Natural killer cell (primary cell): Measurements from ENCODE around the gene CCDC69. TPM values are rescaled to one million over a fixed set of nuclear protein-coding genes. Genes with fewer than 3 reads are reported as not detected.
"Not testable (repeated sequence)": the region's sequence is repeated elsewhere in the genome, so short reads cannot be mapped to it uniquely, and the experiment has no call there.

Experiments used
- ATAC-seq, 3 donors: fragments of 150-1000 bp in 2 of 3; fragments of 200-7000 bp in 1 of 3; cut with Tn5 transposase; 1 replicate in 1 of 3; 2 replicates in 2 of 3; pipeline ENCODE4 v1.10.0; 2021; ENCODE audit warnings: mild to moderate bottlenecking in 2 of 3, moderate library complexity in 2 of 3
- DNase-seq, 2 donors: peaks; one replicate each; pipeline versions ENCODE4 v3.0.0 to v3.0.0-alpha.2; 2013 to 2021; ENCODE audit warnings: mixed read lengths in 1 of 2
- H3K27ac ChIP-seq: one replicate; pipeline ENCODE4 v1.5.1; 2013; ENCODE audit warnings: mild to moderate bottlenecking, low read length
- H3K27me3 ChIP-seq: one replicate; pipeline ENCODE4 v1.6.1; 2013; ENCODE audit warnings: low read length; ENCODE audit not compliant: control insufficient read depth, insufficient read depth
- H3K36me3 ChIP-seq: one replicate; pipeline ENCODE4 v1.6.1; 2013; ENCODE audit warnings: low read length; ENCODE audit not compliant: control insufficient read depth, insufficient read depth
- H3K4me1 ChIP-seq: one replicate; pipeline ENCODE4 v1.6.1; 2013; ENCODE audit warnings: low read length; ENCODE audit not compliant: control insufficient read depth, insufficient read depth
- H3K4me3 ChIP-seq: one replicate; pipeline ENCODE4 v1.5.1; 2013; ENCODE audit warnings: low read length
- H3K9me3 ChIP-seq: one replicate; pipeline ENCODE4 v1.6.1; 2013; ENCODE audit warnings: low read length; ENCODE audit not compliant: control insufficient read depth, insufficient read depth
- H3K27ac Mint-ChIP-seq, 2 donors: one replicate each; pipeline ENCODE4 v1.8.0; 2022; ENCODE audit warnings: mild to moderate bottlenecking in 2 of 2, mixed read lengths in 2 of 2, moderate library complexity in 1 of 2
- H3K27me3 Mint-ChIP-seq, 2 donors: one replicate each; pipeline ENCODE4 v1.8.0; 2022; ENCODE audit warnings: low read depth in 2 of 2, mixed read lengths in 2 of 2
- H3K36me3 Mint-ChIP-seq: one replicate; pipeline ENCODE4 v1.8.0; 2022; ENCODE audit warnings: mixed read lengths
- H3K4me1 Mint-ChIP-seq, 2 donors: one replicate each; pipeline ENCODE4 v1.8.0; 2022; ENCODE audit warnings: mixed read lengths in 2 of 2
- H3K4me3 Mint-ChIP-seq: one replicate; pipeline ENCODE4 v1.8.0; 2022; ENCODE audit warnings: mild to moderate bottlenecking, moderate library complexity, mixed read lengths
- H3K9me3 Mint-ChIP-seq, 2 donors: one replicate each; pipeline ENCODE4 v1.8.0; 2022; ENCODE audit warnings: mixed read lengths in 2 of 2
- CTCF ChIP-seq: fragments of 200-600 bp; IDR thresholded peaks from one replicate; pipeline ENCODE4 v1.8.0; 2022; ENCODE audit warnings: antibody characterized with exemption
- WGBS: methylation state at CpG from one replicate; pipeline ENCODE4 v1.1.7; 2013; ENCODE audit warnings: missing lambda C conversion rate; ENCODE audit not compliant: insufficient coverage; 5-methylcytosine and 5-hydroxymethylcytosine counted together
- intact Hi-C: fragments of 100-400 bp; cut with micrococcal nuclease; formaldehyde crosslinking; loops from one replicate; pipeline ENCODE4 v1.14.2; 2022
- total RNA-seq, 4 donors: library from RNA; stranded (reverse); fragments of 120-200 nt in 1 of 4; gene quantifications; one replicate each; pipeline versions ENCODE4 v1.2.3 to v1.2.4, GENCODE V29; 2013 to 2022

The CCDC69 gene
- total RNA-seq, 3 donors from 2014 or later (not counting 1 experiment from before 2014, with no cell fraction given) = 181 to 227 (median 204) TPM

GRCh38 chr5:151255621-151256286 lies 31.9 kb upstream of the CCDC69 start:
- H3K27ac ChIP-seq = peak overlapping the region; percentile 54
- ATAC-seq = no peak
- H3K27me3 ChIP-seq = no peaks in the 10 kb centered on the region
- H3K4me3 Mint-ChIP-seq = no peak overlapping the region
- no peaks in the 10 kb centered on the region for H3K27me3 Mint-ChIP-seq
- no peak for TF ChIP-seq CTCF
- no peak overlapping the region for H3K4me3 ChIP-seq
- peaks cover 3% of the 10 kb centered on the region for H3K36me3 ChIP-seq
- H3K4me1 Mint-ChIP-seq = peaks cover 28 to 40% of the 10 kb centered on the region in 2 donors
- H3K9me3 Mint-ChIP-seq = no peaks in the 10 kb centered on the region
- no peak for DNase-seq
- peaks cover 40% of the 10 kb centered on the region for H3K4me1 ChIP-seq
- H3K27ac Mint-ChIP-seq = no peak overlapping the region
- WGBS = 74% methylated on average over 3 of the region's 3 CpGs
- H3K36me3 Mint-ChIP-seq = no peaks in the 10 kb centered on the region
- intact Hi-C loops = loop anchor here (10.0 kb wide), 1 partner anchor 519 kb away; the partner anchor contains the start of gene G3BP1
- no peaks in the 10 kb centered on the region for H3K9me3 ChIP-seq

GRCh38 chr5:151254990-151255389 lies 31.1 kb upstream of the CCDC69 start:
- H3K4me3 Mint-ChIP-seq, H3K27me3 Mint-ChIP-seq, H3K4me3 ChIP-seq, H3K9me3 ChIP-seq, DNase-seq, ATAC-seq, H3K27me3 ChIP-seq, H3K36me3 Mint-ChIP-seq, H3K9me3 Mint-ChIP-seq, H3K27ac Mint-ChIP-seq, H3K36me3 ChIP-seq: not testable (repeated sequence)
- Histone ChIP-seq H3K27ac (peak overlapping the region; percentile 54), H3K4me1 (peaks cover 40% of the 10 kb centered on the region)
- H3K4me1 Mint-ChIP-seq = peaks cover 34 to 40% of the 10 kb centered on the region in 2 donors
- WGBS = 93% methylated on average over 5 of the region's 5 CpGs
- intact Hi-C loops = loop anchor here (5.0 to 10.0 kb wide), 2 partner anchors 43 to 520 kb away; partner anchors contain the start of gene G3BP1

- H3K4me1 ChIP-seq = peaks cover 40% of the 10 kb centered on the region
- H3K4me1 Mint-ChIP-seq = peaks cover 34 to 40% of the 10 kb centered on the region in 2 donors
Observed at GRCh38 chr5:151254556-151254955, 30.7 kb upstream of the CCDC69 start.

More at GRCh38 chr5:151254556-151254955, 30.7 kb upstream of the CCDC69 start:
- ATAC-seq = no peak
- intact Hi-C loops = loop anchor here (5.0 to 10.0 kb wide), 2 partner anchors 42 to 520 kb away; partner anchors contain the start of gene G3BP1
- H3K27ac Mint-ChIP-seq = no peak overlapping the region
- TF ChIP-seq CTCF = no peak
- H3K27me3 ChIP-seq = no peaks in the 10 kb centered on the region
- no peak for DNase-seq
- no peak overlapping the region for H3K4me3 ChIP-seq
- H3K9me3 ChIP-seq = no peaks in the 10 kb centered on the region
- no peaks in the 10 kb centered on the region for H3K36me3 ChIP-seq
- H3K9me3 Mint-ChIP-seq = no peaks in the 10 kb centered on the region
- 80% methylated on average over 1 of the region's 1 CpG for WGBS
- H3K36me3 Mint-ChIP-seq = no peaks in the 10 kb centered on the region
- H3K4me3 Mint-ChIP-seq = peak overlapping the region; percentile 92
- H3K27me3 Mint-ChIP-seq = peaks cover 0 to 5% of the 10 kb centered on the region in 2 donors
- H3K27ac ChIP-seq = no peak overlapping the region
